Ishikawa (cell line): ENCODE results near the gene CCL17.

Experiments
- CEBPB ChIP-seq: IDR thresholded peaks from 2 replicates; pipeline ENCODE4 v1.6.1; 2012
- CREB1 ChIP-seq: IDR thresholded peaks from 2 replicates; pipeline ENCODE4 v1.6.1; 2012; ENCODE audit warnings: low read depth
- EGR1 ChIP-seq: IDR thresholded peaks from 2 replicates; pipeline ENCODE4 v1.6.1; 2012
- EP300 ChIP-seq: IDR thresholded peaks from 2 replicates; pipeline ENCODE4 v1.6.1; 2012; ENCODE audit warnings: borderline replicate concordance
- FOXM1 ChIP-seq: IDR thresholded peaks from 2 replicates; pipeline ENCODE4 v1.6.1; 2012; ENCODE audit warnings: low read depth, borderline replicate concordance
- NFIC ChIP-seq: IDR thresholded peaks from 2 replicates; pipeline ENCODE4 v1.6.1; 2012
- RAD21 ChIP-seq: IDR thresholded peaks from 2 replicates; pipeline ENCODE4 v1.6.1; 2012; ENCODE audit warnings: low read depth
- TAF1 ChIP-seq: IDR thresholded peaks from 2 replicates; pipeline ENCODE4 v1.6.1; 2012; ENCODE audit warnings: low read depth, mild to moderate bottlenecking
- TCF12 ChIP-seq: IDR thresholded peaks from 2 replicates; pipeline ENCODE4 v1.6.1; 2012; ENCODE audit warnings: low read depth
- TEAD4 ChIP-seq: IDR thresholded peaks from 2 replicates; pipeline ENCODE4 v1.6.1; 2012
- YY1 ChIP-seq: IDR thresholded peaks from 2 replicates; pipeline ENCODE4 v1.6.1; 2012; ENCODE audit warnings: low read depth
- ZBTB7A ChIP-seq: IDR thresholded peaks from 2 replicates; pipeline ENCODE4 v1.6.1; 2012; ENCODE audit warnings: low read depth
- TF ChIP-seq, protein P1 (sequence below): IDR thresholded peaks from 2 replicates; pipeline ENCODE4 v1.6.1; 2012; ENCODE audit warnings: low read depth, mild to moderate bottlenecking
- TF ChIP-seq, protein P2 (sequence below): IDR thresholded peaks from 2 replicates; pipeline ENCODE4 v1.6.1; 2012
- TF ChIP-seq, protein P3 (sequence below): IDR thresholded peaks from 2 replicates; pipeline ENCODE4 v1.6.1; 2012

CCL17 gene

DNA sequence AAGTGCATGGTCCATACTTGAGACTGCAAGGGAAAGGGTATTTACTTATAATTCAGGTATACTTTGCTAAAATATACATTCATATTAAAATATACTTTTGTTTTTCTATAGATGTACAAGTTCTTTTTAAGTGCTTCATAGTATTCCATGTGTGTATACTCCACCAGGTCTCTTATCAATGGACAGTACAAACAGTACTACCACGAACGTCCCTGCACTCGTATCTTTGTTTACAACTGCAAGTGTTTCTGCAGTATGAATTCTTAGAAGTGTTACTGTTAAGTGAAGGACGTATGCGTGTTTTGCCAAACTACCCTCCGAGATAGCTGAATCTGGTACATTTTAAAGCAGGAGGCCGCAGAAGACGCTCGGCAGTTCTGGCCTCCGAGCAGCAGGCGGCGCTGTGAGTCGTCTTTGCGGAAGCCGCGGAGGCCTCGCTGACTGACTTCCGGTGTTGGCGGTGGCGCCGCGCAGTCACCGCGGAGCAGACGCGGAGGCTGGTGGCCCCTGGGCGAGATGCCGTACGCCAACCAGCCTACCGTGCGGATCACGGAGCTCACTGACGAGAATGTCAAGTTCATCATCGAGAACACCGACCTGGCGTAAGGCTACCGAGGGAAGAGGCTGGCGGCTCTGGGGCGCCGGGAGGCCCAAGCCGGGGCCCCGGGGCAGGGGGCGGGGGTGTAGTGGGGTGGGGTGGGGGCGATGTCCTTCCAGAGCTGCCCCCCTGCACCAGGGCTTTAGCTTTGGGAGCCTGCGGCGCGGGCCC lies 57.8 kb downstream of the CCL17 start, which contains the start of gene POLR2C:
Gene POLR2C, plus strand, starts transcription at position 471 of the 769 bp plus-strand sequence. Its CDS starts 46 bp downstream, at position 517.
- TF ChIP-seq, protein P1, sequence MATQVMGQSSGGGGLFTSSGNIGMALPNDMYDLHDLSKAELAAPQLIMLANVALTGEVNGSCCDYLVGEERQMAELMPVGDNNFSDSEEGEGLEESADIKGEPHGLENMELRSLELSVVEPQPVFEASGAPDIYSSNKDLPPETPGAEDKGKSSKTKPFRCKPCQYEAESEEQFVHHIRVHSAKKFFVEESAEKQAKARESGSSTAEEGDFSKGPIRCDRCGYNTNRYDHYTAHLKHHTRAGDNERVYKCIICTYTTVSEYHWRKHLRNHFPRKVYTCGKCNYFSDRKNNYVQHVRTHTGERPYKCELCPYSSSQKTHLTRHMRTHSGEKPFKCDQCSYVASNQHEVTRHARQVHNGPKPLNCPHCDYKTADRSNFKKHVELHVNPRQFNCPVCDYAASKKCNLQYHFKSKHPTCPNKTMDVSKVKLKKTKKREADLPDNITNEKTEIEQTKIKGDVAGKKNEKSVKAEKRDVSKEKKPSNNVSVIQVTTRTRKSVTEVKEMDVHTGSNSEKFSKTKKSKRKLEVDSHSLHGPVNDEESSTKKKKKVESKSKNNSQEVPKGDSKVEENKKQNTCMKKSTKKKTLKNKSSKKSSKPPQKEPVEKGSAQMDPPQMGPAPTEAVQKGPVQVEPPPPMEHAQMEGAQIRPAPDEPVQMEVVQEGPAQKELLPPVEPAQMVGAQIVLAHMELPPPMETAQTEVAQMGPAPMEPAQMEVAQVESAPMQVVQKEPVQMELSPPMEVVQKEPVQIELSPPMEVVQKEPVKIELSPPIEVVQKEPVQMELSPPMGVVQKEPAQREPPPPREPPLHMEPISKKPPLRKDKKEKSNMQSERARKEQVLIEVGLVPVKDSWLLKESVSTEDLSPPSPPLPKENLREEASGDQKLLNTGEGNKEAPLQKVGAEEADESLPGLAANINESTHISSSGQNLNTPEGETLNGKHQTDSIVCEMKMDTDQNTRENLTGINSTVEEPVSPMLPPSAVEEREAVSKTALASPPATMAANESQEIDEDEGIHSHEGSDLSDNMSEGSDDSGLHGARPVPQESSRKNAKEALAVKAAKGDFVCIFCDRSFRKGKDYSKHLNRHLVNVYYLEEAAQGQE, result no peak
- TF ChIP-seq EGR1, result no peak
- TF ChIP-seq TEAD4, result no peak
- TF ChIP-seq TAF1, result peak; percentile 96
- TF ChIP-seq TCF12, result peak; percentile 38; the same call in 1 of the 2 replicates
- TF ChIP-seq, protein P2, sequence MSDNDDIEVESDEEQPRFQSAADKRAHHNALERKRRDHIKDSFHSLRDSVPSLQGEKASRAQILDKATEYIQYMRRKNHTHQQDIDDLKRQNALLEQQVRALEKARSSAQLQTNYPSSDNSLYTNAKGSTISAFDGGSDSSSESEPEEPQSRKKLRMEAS, result peak; percentile 73
- no peak for TF ChIP-seq CREB1
- TF ChIP-seq FOXM1, result no peak
- TF ChIP-seq, protein P3, sequence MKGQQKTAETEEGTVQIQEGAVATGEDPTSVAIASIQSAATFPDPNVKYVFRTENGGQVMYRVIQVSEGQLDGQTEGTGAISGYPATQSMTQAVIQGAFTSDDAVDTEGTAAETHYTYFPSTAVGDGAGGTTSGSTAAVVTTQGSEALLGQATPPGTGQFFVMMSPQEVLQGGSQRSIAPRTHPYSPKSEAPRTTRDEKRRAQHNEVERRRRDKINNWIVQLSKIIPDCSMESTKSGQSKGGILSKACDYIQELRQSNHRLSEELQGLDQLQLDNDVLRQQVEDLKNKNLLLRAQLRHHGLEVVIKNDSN, result no peak; the same call in 1 of the 2 replicates
- TF ChIP-seq CEBPB, result no peak
- no peak for TF ChIP-seq ZBTB7A
- TF ChIP-seq NFIC, result no peak
- TF ChIP-seq RAD21, result no peak; the same call in 1 of the 2 replicates
- no peak for TF ChIP-seq EP300
- peak; percentile 79 for TF ChIP-seq YY1

- TF ChIP-seq EGR1, result no peak
- no peak for TF ChIP-seq ZBTB7A
- 0 out of 2 replicates have a peak, but pooled peaks have one; percentile 3 for TF ChIP-seq TCF12
Measured at GRCh38 chr16:57462978-57463362, 58.4 kb downstream of the CCL17 start.

- TF ChIP-seq EGR1 (no peak), TCF12 (no peak), CEBPB (no peak), CREB1 (no peak), RAD21 (no peak), FOXM1 (no peak), TEAD4 (no peak), TAF1 (no peak)
- TF ChIP-seq, protein P3, result no peak
- TF ChIP-seq, protein P1, result no peak
Measured at GRCh38 chr16:57464523-57464922, 60.0 kb downstream of the CCL17 start.
